Renal cortex interstitium (tissue), 11 donors: ENCODE measurements around the gene ACTN3. TPM values are rescaled to one million over a fixed set of nuclear protein-coding genes. Genes with fewer than 3 reads are reported as not detected.
"Not testable (repeated sequence)": the region's sequence is repeated elsewhere in the genome, so short reads cannot be mapped to it uniquely, and the experiment has no call there.

Experiments
- DNase-seq, 11 donors: peaks; one replicate each; pipeline ENCODE4 v3.0.0-alpha.2; 2013; ENCODE audit warnings: low read depth in 9 of 11, low spot score in 4 of 11; ENCODE audit errors: extremely low read depth in 1 of 11
- polyA plus RNA-seq, 3 donors: library from polyadenylated mRNA; unstranded; fragments of 120-200 nt; gene quantifications; one replicate each; pipeline ENCODE4 v1.2.1, GENCODE V29; 2013; ENCODE audit not compliant: insufficient read length in 3 of 3

Gene ACTN3
- polyA plus RNA-seq, 3 donors: 0.38 to 0.56 (median 0.49) TPM

- no peak for DNase-seq
These were observed 4.3 kb upstream of the ACTN3 start for GRCh38 chr11:66542362-66542761.

GRCh38 chr11:66543263-66544107 is 3.2 kb upstream of the ACTN3 start:
- DNase-seq: peak in 6 of 11 donors; percentile 46 to 68 (median 56)

- DNase-seq: not testable (repeated sequence)
These were observed 1.8 kb upstream of the ACTN3 start for GRCh38 chr11:66544952-66545351.

- peak; percentile 77 to 92 (median 88) for DNase-seq
These were observed 869 bp upstream of the ACTN3 start, which contains the start of gene ZDHHC24 for GRCh38 chr11:66545701-66546367. TSS of gene ZDHHC24 (minus strand) at chr11:66546048. CDS start at chr11:66546003, 45 bp downstream.

GRCh38 chr11:66546966-66547661 is 411 bp downstream of the ACTN3 start:
- DNase-seq: no peak

- DNase-seq: no peak
These were observed 933 bp downstream of the ACTN3 start for GRCh38 chr11:66547662-66548009.

- no peak for DNase-seq
These were observed 1.3 kb downstream of the ACTN3 start for GRCh38 chr11:66548041-66548440.

- DNase-seq: no peak
These were observed 2.3 kb downstream of the ACTN3 start for GRCh38 chr11:66548774-66549630.

GRCh38 chr11:66549696-66550095 is 3.0 kb downstream of the ACTN3 start:
- DNase-seq: no peak

- DNase-seq: no peak
These were observed 4.2 kb downstream of the ACTN3 start for GRCh38 chr11:66550887-66551286.

GRCh38 chr11:66554602-66555001 is 7.9 kb downstream of the ACTN3 start:
- no peak for DNase-seq

- no peak for DNase-seq
These were observed 8.7 kb downstream of the ACTN3 start for GRCh38 chr11:66555416-66555815.

- no peak for DNase-seq
These were observed 9.4 kb downstream of the ACTN3 start for GRCh38 chr11:66556086-66556485.

GRCh38 chr11:66557733-66558326 is 11.1 kb downstream of the ACTN3 start:
- DNase-seq: no peak

GRCh38 chr11:66559142-66559865 is 12.6 kb downstream of the ACTN3 start:
- DNase-seq: no peak

- no peak for DNase-seq
These were observed 13.4 kb downstream of the ACTN3 start for GRCh38 chr11:66559866-66560676.
